IMR-90 (cell line): Measurements from ENCODE around the gene SEZ6L. TPM values are rescaled to one million over a fixed set of nuclear protein-coding genes. Genes with fewer than 3 reads are reported as not detected.

ENCODE experiments used
- ATAC-seq: fragments of 200-7000 bp; cut with Tn5 transposase; 2 replicates; pipeline ENCODE4 v1.9.1; 2020; ENCODE audit warnings: low read depth, mild to moderate bottlenecking, moderate library complexity
- BruUV-seq: library from RNA; stranded (reverse); fragments of 400-500 nt; replicated peaks from 2 replicates; lab custom pipeline; 2021; lab: Mats Ljungman, UMichigan
- CTCF ChIA-PET: fragments of 300-600 bp; formaldehyde crosslinking; extraction: SDS; loops from one replicate; lab custom pipeline; 2021; ENCODE audit warnings: antibody characterized with exemption; lab: Yijun Ruan, JAX
- POLR2A ChIA-PET: fragments of 300-600 bp; sonication (Branson Sonifier 250); formaldehyde crosslinking; loops from one replicate; lab custom pipeline; 2022; ENCODE audit warnings: antibody characterized with exemption; ENCODE audit not compliant: unreplicated experiment; lab: Charles Lee
- DNase-seq: peaks from one replicate; pipeline ENCODE4 v3.0.0; 2013
- H2AFZ ChIP-seq: replicated peaks from 2 replicates; pipeline ENCODE3; 2013; ENCODE audit warnings: low read length, mild to moderate bottlenecking; ENCODE audit not compliant: poor library complexity
- H2AK5ac ChIP-seq: 2 replicates; pipeline ENCODE4 v1.6.1; 2013; ENCODE audit warnings: low read depth, low read length, inconsistent platforms
- H2AK9ac ChIP-seq: replicated peaks from 2 replicates; pipeline ENCODE3; 2013; ENCODE audit warnings: mild to moderate bottlenecking, low read depth, low read length, moderate library complexity; ENCODE audit not compliant: poor library complexity
- H2BK120ac ChIP-seq: 2 replicates; pipeline ENCODE4 v1.6.1; 2013; ENCODE audit warnings: low read depth, low read length, inconsistent platforms
- H2BK15ac ChIP-seq: 3 replicates; pipeline ENCODE4 v1.6.1; 2013; ENCODE audit warnings: low read depth, low read length, inconsistent platforms
- H2BK20ac ChIP-seq: 2 replicates; pipeline ENCODE4 v1.6.1; 2013; ENCODE audit warnings: low read depth, mild to moderate bottlenecking, inconsistent platforms, low read length, moderate library complexity
- H2BK5ac ChIP-seq: 2 replicates; pipeline ENCODE4 v1.6.1; 2013; ENCODE audit warnings: mild to moderate bottlenecking, low read depth, low read length, inconsistent platforms; ENCODE audit not compliant: poor library complexity, severe bottlenecking
- H3K14ac ChIP-seq: replicated peaks from 2 replicates; pipeline ENCODE4 v1.6.1; 2013; ENCODE audit warnings: low read depth, low read length, inconsistent platforms
- H3K18ac ChIP-seq: 2 replicates; pipeline ENCODE4 v1.6.1; 2013; ENCODE audit warnings: low read depth, low read length, control low read depth
- H3K23ac ChIP-seq: 2 replicates; pipeline ENCODE4 v1.6.1; 2013; ENCODE audit warnings: low read depth, low read length, inconsistent platforms
- H3K27ac ChIP-seq: 2 replicates; pipeline ENCODE4 v1.5.1; 2013; ENCODE audit warnings: mild to moderate bottlenecking, control low read depth, low read length; ENCODE audit not compliant: insufficient read depth
- H3K27me3 ChIP-seq: 2 replicates; pipeline ENCODE4 v1.6.1; 2013; ENCODE audit warnings: low read length; ENCODE audit not compliant: control insufficient read depth, insufficient read depth
- H3K36me3 ChIP-seq: 2 replicates; pipeline ENCODE4 v1.6.1; 2013; ENCODE audit warnings: low read length, mixed read lengths; ENCODE audit not compliant: control insufficient read depth, insufficient read depth
- H3K4ac ChIP-seq: 2 replicates; pipeline ENCODE4 v1.6.1; 2013; ENCODE audit warnings: low read depth, low read length, inconsistent platforms
- H3K4me1 ChIP-seq: 2 replicates; pipeline ENCODE4 v1.6.1; 2013; ENCODE audit warnings: low read length, mixed read lengths; ENCODE audit not compliant: control insufficient read depth, insufficient read depth
- H3K4me2 ChIP-seq: 2 replicates; pipeline ENCODE4 v1.6.1; 2013; ENCODE audit warnings: low read depth, mild to moderate bottlenecking, control low read depth, low read length, moderate library complexity
- H3K4me3 ChIP-seq: 2 replicates; pipeline ENCODE4 v1.5.1; 2013; ENCODE audit warnings: low read depth, mild to moderate bottlenecking, control low read depth, low read length, moderate library complexity; ENCODE audit not compliant: insufficient read depth
- H3K56ac ChIP-seq: 2 replicates; pipeline ENCODE4 v1.6.1; 2013; ENCODE audit warnings: low read length, inconsistent platforms; ENCODE audit not compliant: insufficient read depth; ENCODE audit errors: extremely low read depth
- H3K79me1 ChIP-seq, 2 experiments: 2 replicates each; pipeline ENCODE4 v1.6.1; 2013; ENCODE audit warnings: low read length in 2 of 2, inconsistent platforms in 1 of 2, low read depth in 1 of 2
- H3K9ac ChIP-seq: 2 replicates; pipeline ENCODE4 v1.6.1; 2013; ENCODE audit warnings: low read depth, low read length, control low read depth
- H3K9me1 ChIP-seq: 2 replicates; pipeline ENCODE4 v1.6.1; 2013; ENCODE audit warnings: low read length, inconsistent platforms; ENCODE audit not compliant: insufficient read depth
- H3K9me3 ChIP-seq: 2 replicates; pipeline ENCODE4 v1.6.1; 2013; ENCODE audit warnings: low read length; ENCODE audit not compliant: control insufficient read depth, insufficient read depth
- H4K20me1 ChIP-seq: 2 replicates; pipeline ENCODE4 v1.6.1; 2013; ENCODE audit warnings: low read length, inconsistent platforms; ENCODE audit not compliant: insufficient read depth
- H4K5ac ChIP-seq: 2 replicates; pipeline ENCODE4 v1.6.1; 2013; ENCODE audit warnings: mild to moderate bottlenecking, low read depth, low read length, control low read depth
- H4K8ac ChIP-seq, 2 experiments: 2 replicates each; pipeline ENCODE4 v1.6.1; 2013; ENCODE audit warnings: low read depth in 2 of 2, low read length in 2 of 2, control low read depth in 1 of 2, inconsistent platforms in 1 of 2
- H4K91ac ChIP-seq: 2 replicates; pipeline ENCODE4 v1.6.1; 2013; ENCODE audit warnings: low read depth, low read length, inconsistent platforms; ENCODE audit not compliant: insufficient read depth
- CEBPB ChIP-seq: IDR thresholded peaks from 2 replicates; pipeline ENCODE4 v1.6.1; 2012; ENCODE audit warnings: low read depth, low read length, improper control_type of control experiment
- CHD1 ChIP-seq: IDR thresholded peaks from 2 replicates; pipeline ENCODE4 v1.6.1; 2012; ENCODE audit warnings: low read depth, low read length, improper control_type of control experiment
- FOS ChIP-seq: fragments of 150-350 bp; IDR thresholded peaks from 2 replicates; pipeline ENCODE4 v1.6.1; 2016; ENCODE audit warnings: low read depth, low read length
- NFE2L2 ChIP-seq: fragments of 150-350 bp; IDR thresholded peaks from 2 replicates; pipeline ENCODE4 v1.6.1; 2016; ENCODE audit warnings: low read depth, mild to moderate bottlenecking, low read length
- POLR2A ChIP-seq: IDR thresholded peaks from 2 replicates; pipeline ENCODE4 v1.6.1; 2012; ENCODE audit warnings: mild to moderate bottlenecking, low read depth, low read length
- RAD21 ChIP-seq: IDR thresholded peaks from 2 replicates; pipeline ENCODE4 v1.6.1; 2012; ENCODE audit warnings: low read length, improper control_type of control experiment
- SMC3 ChIP-seq: fragments of 150-350 bp; IDR thresholded peaks from 2 replicates; pipeline ENCODE4 v1.6.1; 2016; ENCODE audit warnings: low read depth, mild to moderate bottlenecking, antibody characterized with exemption, low read length, moderate library complexity
- WGBS, 2 experiments: methylation state at CpG; one replicate each; pipeline versions ENCODE4 v1.1.5 to v1.1.7; 2013; ENCODE audit warnings: missing lambda C conversion rate in 2 of 2; ENCODE audit not compliant: insufficient read length in 1 of 2; ENCODE audit errors: extremely low coverage in 2 of 2; 5-methylcytosine and 5-hydroxymethylcytosine counted together
- dilution Hi-C: fragments of 300-500 bp; cut with HindIII; formaldehyde crosslinking; loops from one replicate; pipeline ENCODE4 v1.14.3; 2018; ENCODE audit warnings: low sequenced_read_pairs; ENCODE audit not compliant: unreplicated experiment
- in situ Hi-C: fragments of 300-500 bp; cut with MboI; formaldehyde crosslinking; loops from 3 replicates; pipeline ENCODE4 v1.14.3; 2019; ENCODE audit warnings: low sequenced_read_pairs, inconsistent platforms, mixed read lengths
- intact Hi-C: fragments of 100-400 bp; cut with micrococcal nuclease; formaldehyde crosslinking; loops from 2 replicates; pipeline ENCODE4 v1.10.0; 2022
- polyA plus RNA-seq, 3 experiments: library from polyadenylated mRNA; depleted of rRNA; stranded (reverse); fragments of >200 nt; gene quantifications; 2 replicates each; pipeline ENCODE4 v1.2.3, GENCODE V29; 2012; ENCODE audit warnings: low replicate concordance in 1 of 3
- total RNA-seq: library from RNA; depleted of rRNA; stranded (reverse); fragments of >200 nt; gene quantifications from 2 replicates; pipeline ENCODE4 v1.2.3, GENCODE V29; 2012
- TF ChIP-seq, protein P1 (sequence below): fragments of 150-350 bp; IDR thresholded peaks from 2 replicates; pipeline ENCODE4 v1.6.1; 2017; ENCODE audit warnings: mild to moderate bottlenecking, antibody characterized with exemption, low read length, low read depth
- TF ChIP-seq, protein P2 (sequence below): fragments of 150-350 bp; IDR thresholded peaks from 2 replicates; pipeline ENCODE4 v1.6.1; 2016; ENCODE audit warnings: low read depth, mild to moderate bottlenecking, low read length, moderate library complexity, borderline replicate concordance

SEZ6L gene
- total and polyA plus RNA-seq, 2 of the 4 experiments (the other 2 are of a cell fraction) = not detected

DNA sequence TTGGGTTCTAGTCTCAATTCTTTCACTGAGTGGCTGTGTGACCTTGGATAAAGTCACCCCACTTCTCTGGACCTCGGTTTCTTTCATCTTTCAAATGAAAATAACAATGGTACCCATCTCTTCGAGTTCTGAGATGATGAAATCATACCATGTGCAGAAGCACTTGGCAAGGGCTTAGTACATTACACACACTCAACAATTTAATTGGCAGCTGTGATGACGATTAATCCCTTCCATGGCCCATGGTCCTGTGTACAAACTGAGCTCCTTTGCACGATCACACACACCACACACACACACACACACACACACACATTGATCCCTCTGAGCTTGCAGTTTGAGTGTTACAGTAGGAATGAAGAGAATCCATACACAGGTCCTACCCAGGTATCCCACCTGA lies 156.4 kb downstream of the SEZ6L start:
- intact Hi-C loops = no loop called here
- CTCF ChIA-PET = no interaction called here
- no peak overlapping the region for H2BK15ac ChIP-seq
- TF ChIP-seq SMC3 = no peak
- TF ChIP-seq POLR2A = no peak
- TF ChIP-seq CHD1 = no peak
- TF ChIP-seq RAD21 = no peak
- TF ChIP-seq, protein P1, sequence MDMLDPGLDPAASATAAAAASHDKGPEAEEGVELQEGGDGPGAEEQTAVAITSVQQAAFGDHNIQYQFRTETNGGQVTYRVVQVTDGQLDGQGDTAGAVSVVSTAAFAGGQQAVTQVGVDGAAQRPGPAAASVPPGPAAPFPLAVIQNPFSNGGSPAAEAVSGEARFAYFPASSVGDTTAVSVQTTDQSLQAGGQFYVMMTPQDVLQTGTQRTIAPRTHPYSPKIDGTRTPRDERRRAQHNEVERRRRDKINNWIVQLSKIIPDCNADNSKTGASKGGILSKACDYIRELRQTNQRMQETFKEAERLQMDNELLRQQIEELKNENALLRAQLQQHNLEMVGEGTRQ = no peak
- TF ChIP-seq, protein P2, sequence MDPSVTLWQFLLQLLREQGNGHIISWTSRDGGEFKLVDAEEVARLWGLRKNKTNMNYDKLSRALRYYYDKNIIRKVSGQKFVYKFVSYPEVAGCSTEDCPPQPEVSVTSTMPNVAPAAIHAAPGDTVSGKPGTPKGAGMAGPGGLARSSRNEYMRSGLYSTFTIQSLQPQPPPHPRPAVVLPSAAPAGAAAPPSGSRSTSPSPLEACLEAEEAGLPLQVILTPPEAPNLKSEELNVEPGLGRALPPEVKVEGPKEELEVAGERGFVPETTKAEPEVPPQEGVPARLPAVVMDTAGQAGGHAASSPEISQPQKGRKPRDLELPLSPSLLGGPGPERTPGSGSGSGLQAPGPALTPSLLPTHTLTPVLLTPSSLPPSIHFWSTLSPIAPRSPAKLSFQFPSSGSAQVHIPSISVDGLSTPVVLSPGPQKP = no peak
- TF ChIP-seq FOS = no peak
- TF ChIP-seq NFE2L2 = no peak
- TF ChIP-seq CEBPB = no peak
- no peak overlapping the region for H3K9ac ChIP-seq
- no peak overlapping the region for H2BK20ac ChIP-seq
- DNase-seq (no peak), ATAC-seq (no peak)
- peaks cover 12% of the 10 kb centered on the region; the same call in 1 of the 2 replicates for H3K27me3 ChIP-seq
- dilution Hi-C loops = no loop called here
- no peaks in the 10 kb centered on the region for H3K36me3 ChIP-seq
- whole genome bisulfite sequencing, 2 experiments = 20% methylated on average over 1 of the region's 4 CpGs; no CpG with 5 or more reads in 1 of the 2 experiments
- H2BK120ac ChIP-seq = no peak overlapping the region
- BruUV-seq = no TSS peak
- no peak overlapping the region for H2AK5ac ChIP-seq
- no peak overlapping the region for H3K18ac ChIP-seq
- no peak overlapping the region for H3K56ac ChIP-seq
- H3K4me1 ChIP-seq = peaks cover 3% of the 10 kb centered on the region
- H3K9me1 ChIP-seq = 0 out of 2 replicates have a peak, but pooled peaks cover 3% of the 10 kb centered on the region
- H4K20me1 ChIP-seq = no peaks in the 10 kb centered on the region
- no peak overlapping the region for H4K91ac ChIP-seq
- POLR2A ChIA-PET = no interaction called here
- H3K23ac ChIP-seq = no peak overlapping the region
- no peak overlapping the region for H3K4me3 ChIP-seq
- no peak overlapping the region for H3K4ac ChIP-seq
- no peaks in the 10 kb centered on the region for H3K9me3 ChIP-seq
- no peak overlapping the region for H2AFZ ChIP-seq
- no peak overlapping the region for H3K4me2 ChIP-seq
- no peak overlapping the region for H4K8ac ChIP-seq
- in situ Hi-C loops = loop anchor here (25.0 kb wide), 1 partner anchor 863 kb away; no protein-coding TSS in a partner anchor
- H4K5ac ChIP-seq = no peak overlapping the region
- no peak overlapping the region for H2BK5ac ChIP-seq
- no peak overlapping the region for H3K14ac ChIP-seq
- no peak overlapping the region for H2AK9ac ChIP-seq
- H3K27ac ChIP-seq = no peak overlapping the region
- no peaks in the 10 kb centered on the region for H3K79me1 ChIP-seq
